Endodermal cell (in vitro differentiated cells): ENCODE measurements around the gene DYNC1H1. TPM values are rescaled to one million over a fixed set of nuclear protein-coding genes. Genes with fewer than 3 reads are reported as not detected.

Experiments used
- DNase-seq: peaks from one replicate; pipeline ENCODE4 v3.0.0-alpha.2; 2017
- H3K27ac ChIP-seq: 2 replicates; pipeline ENCODE4 v1.5.1; 2013; ENCODE audit warnings: mild to moderate bottlenecking, low read depth, low read length, moderate library complexity
- H3K27me3 ChIP-seq: 2 replicates; pipeline ENCODE4 v1.6.1; 2013; ENCODE audit warnings: mild to moderate bottlenecking, low read length, moderate library complexity; ENCODE audit not compliant: insufficient read depth, control insufficient read depth, poor library complexity, severe bottlenecking
- H3K36me3 ChIP-seq: 2 replicates; pipeline ENCODE4 v1.7.0; 2013; ENCODE audit warnings: mild to moderate bottlenecking, low read length, moderate library complexity; ENCODE audit not compliant: control insufficient read depth, insufficient read depth
- H3K4me1 ChIP-seq: one replicate; pipeline ENCODE4 v1.7.0; 2013; ENCODE audit warnings: low read length; ENCODE audit not compliant: control insufficient read depth, insufficient read depth
- H3K4me3 ChIP-seq: 2 replicates; pipeline ENCODE4 v1.5.1; 2013; ENCODE audit warnings: mild to moderate bottlenecking, low read length, moderate library complexity
- H3K9ac ChIP-seq: 2 replicates; pipeline ENCODE4 v1.6.1; 2013; ENCODE audit warnings: mild to moderate bottlenecking, low read length, moderate library complexity; ENCODE audit not compliant: poor library complexity, severe bottlenecking; ENCODE audit errors: extremely low read depth
- H3K9me3 ChIP-seq: 2 replicates; pipeline ENCODE4 v1.6.1; 2013; ENCODE audit warnings: mild to moderate bottlenecking, low read length, moderate library complexity; ENCODE audit not compliant: control insufficient read depth
- H3K27ac Mint-ChIP-seq: 2 replicates; pipeline ENCODE4 v1.8.0; 2020; ENCODE audit warnings: mixed read lengths
- H3K27me3 Mint-ChIP-seq: 2 replicates; pipeline ENCODE4 v1.8.0; 2021; ENCODE audit warnings: mild to moderate bottlenecking, mixed read lengths; ENCODE audit not compliant: insufficient read depth
- H3K36me3 Mint-ChIP-seq: 2 replicates; pipeline ENCODE4 v1.8.0; 2020; ENCODE audit warnings: low read depth, mixed read lengths
- H3K4me1 Mint-ChIP-seq: 2 replicates; pipeline ENCODE4 v1.8.0; 2020; ENCODE audit warnings: mixed read lengths
- H3K4me3 Mint-ChIP-seq: 2 replicates; pipeline ENCODE4 v1.8.0; 2020; ENCODE audit warnings: mild to moderate bottlenecking, moderate library complexity, mixed read lengths
- H3K9me3 Mint-ChIP-seq: 2 replicates; pipeline ENCODE4 v1.8.0; 2020; ENCODE audit warnings: mild to moderate bottlenecking, mixed read lengths
- CTCF ChIP-seq: fragments of 200-600 bp; sonication (generic); conservative IDR thresholded peaks from 2 replicates; pipeline ENCODE4 v1.5.0; 2021; ENCODE audit warnings: antibody characterized with exemption, mild to moderate bottlenecking
- WGBS, 2 experiments: methylation state at CpG; one replicate each; pipeline versions ENCODE4 v1.1.5 to v1.1.7; 2013; ENCODE audit warnings: missing lambda C conversion rate in 2 of 2, mixed read lengths in 1 of 2; ENCODE audit not compliant: insufficient coverage in 1 of 2, insufficient read length in 1 of 2; 5-methylcytosine and 5-hydroxymethylcytosine counted together
- total RNA-seq, 2 donors: library from RNA; stranded (reverse); fragmentation: NEBNext Ultra II Directional in 1 of 2; extraction: Animal tissue kit (Norgen Biotek cat#: 25700) in 1 of 2; gene quantifications; 2 replicates in 1 of 2; 3 replicates in 1 of 2; pipeline ENCODE4 v1.2.1, GENCODE V29; 2021

The DYNC1H1 gene
- total RNA-seq, 2 donors from 2014 or later, result 438 to 443 TPM

- 12% methylated on average over 5 of the region's 5 CpGs for WGBS, 2 experiments
- H3K36me3 ChIP-seq, result no peaks in the 10 kb centered on the region
- H3K4me3 ChIP-seq, result peak overlapping the region; percentile 11
- TF ChIP-seq CTCF, result no peak
- H3K9me3 Mint-ChIP-seq, result peaks cover 2% of the 10 kb centered on the region
- H3K27me3 ChIP-seq, result peaks cover 31% of the 10 kb centered on the region
- H3K27ac ChIP-seq, result no peak overlapping the region
- no peaks in the 10 kb centered on the region for H3K36me3 Mint-ChIP-seq
- H3K27ac Mint-ChIP-seq, result no peak overlapping the region
- H3K4me1 ChIP-seq, result no peaks in the 10 kb centered on the region
- H3K4me1 Mint-ChIP-seq, result peaks cover 11% of the 10 kb centered on the region
- peaks cover 74% of the 10 kb centered on the region for H3K27me3 Mint-ChIP-seq
- H3K9ac ChIP-seq, result no peak overlapping the region
- peak; percentile 75 for DNase-seq
- no peaks in the 10 kb centered on the region for H3K9me3 ChIP-seq
- no peak overlapping the region for H3K4me3 Mint-ChIP-seq
Observed at GRCh38 chr14:101945171-101945570, 19.2 kb upstream of the DYNC1H1 start.

GRCh38 chr14:101947577-101947903 lies 16.8 kb upstream of the DYNC1H1 start:
- Histone ChIP-seq H3K9ac (peak overlapping the region; percentile 97), H3K4me3 (peak overlapping the region; percentile 93), H3K4me1 (no peaks in the 10 kb centered on the region), H3K27ac (peak overlapping the region; percentile 94), H3K27me3 (peaks cover 25% of the 10 kb centered on the region), H3K36me3 (no peaks in the 10 kb centered on the region), H3K9me3 (no peaks in the 10 kb centered on the region)
- Mint-ChIP-seq H3K4me3 (peak overlapping the region; percentile 92), H3K9me3 (peaks cover 2% of the 10 kb centered on the region), H3K27ac (peak overlapping the region; percentile 99), H3K36me3 (no peaks in the 10 kb centered on the region), H3K4me1 (peaks cover 11% of the 10 kb centered on the region), H3K27me3 (peaks cover 51% of the 10 kb centered on the region)
- WGBS, 2 experiments, result 23 to 37% methylated on average over 7 to 8 of the region's 8 CpGs
- no peak for TF ChIP-seq CTCF
- DNase-seq, result no peak

DNA sequence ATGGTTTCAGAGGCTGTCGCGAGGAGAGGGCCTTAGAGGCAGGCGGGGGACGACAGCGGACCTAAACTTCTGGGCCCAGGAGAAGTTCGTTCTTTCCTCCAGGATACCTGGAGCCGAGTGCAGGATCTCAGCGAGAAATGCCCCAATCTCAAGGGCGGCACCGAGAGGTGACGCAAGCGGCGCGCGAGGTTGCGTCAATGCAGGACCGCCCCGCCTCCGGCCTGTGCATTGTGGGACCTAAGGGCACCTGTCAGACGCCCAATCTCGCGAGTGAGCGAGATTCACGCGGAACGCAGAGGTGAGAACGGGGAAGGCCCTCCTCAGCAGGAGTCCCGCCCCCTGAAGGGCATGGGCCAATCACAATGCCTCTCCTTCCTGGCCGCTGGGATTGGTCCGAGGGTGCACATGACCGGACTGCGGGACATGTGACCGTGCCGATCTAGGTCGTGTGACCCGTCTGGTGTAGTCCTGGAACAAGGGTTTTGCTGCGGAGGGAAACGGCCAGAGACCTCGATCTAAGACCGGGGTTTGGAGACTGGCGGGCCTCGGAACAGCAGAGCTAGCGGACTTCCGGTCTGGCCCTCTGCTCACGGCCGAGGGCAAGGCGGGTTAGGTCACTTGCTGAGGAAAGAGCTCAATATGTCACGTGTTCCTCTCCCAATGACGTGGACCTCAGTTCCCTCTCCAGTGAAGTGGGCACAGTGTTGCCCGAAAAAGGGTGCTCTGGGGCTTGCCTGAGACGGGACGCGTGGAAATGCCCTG lies 16.3 kb upstream of the DYNC1H1 start:
- H3K9ac ChIP-seq, result peak overlapping the region; percentile 97
- Mint-ChIP-seq H3K4me1 (peaks cover 11% of the 10 kb centered on the region), H3K9me3 (no peaks in the 10 kb centered on the region), H3K4me3 (peak overlapping the region; percentile 92), H3K36me3 (no peaks in the 10 kb centered on the region), H3K27ac (peak overlapping the region; percentile 99), H3K27me3 (peaks cover 45% of the 10 kb centered on the region)
- H3K27me3 ChIP-seq, result peaks cover 20% of the 10 kb centered on the region
- no peaks in the 10 kb centered on the region for H3K4me1 ChIP-seq
- DNase-seq, result peak; percentile 100
- no peaks in the 10 kb centered on the region for H3K36me3 ChIP-seq
- WGBS, 2 experiments, result 0% methylated on average over 45 to 53 of the region's 53 CpGs
- no peak for TF ChIP-seq CTCF
- no peaks in the 10 kb centered on the region for H3K9me3 ChIP-seq
- peak overlapping the region; percentile 94 for H3K27ac ChIP-seq
- peak overlapping the region; percentile 93 for H3K4me3 ChIP-seq
